ENCODE data around the gene STAM.

DNA sequence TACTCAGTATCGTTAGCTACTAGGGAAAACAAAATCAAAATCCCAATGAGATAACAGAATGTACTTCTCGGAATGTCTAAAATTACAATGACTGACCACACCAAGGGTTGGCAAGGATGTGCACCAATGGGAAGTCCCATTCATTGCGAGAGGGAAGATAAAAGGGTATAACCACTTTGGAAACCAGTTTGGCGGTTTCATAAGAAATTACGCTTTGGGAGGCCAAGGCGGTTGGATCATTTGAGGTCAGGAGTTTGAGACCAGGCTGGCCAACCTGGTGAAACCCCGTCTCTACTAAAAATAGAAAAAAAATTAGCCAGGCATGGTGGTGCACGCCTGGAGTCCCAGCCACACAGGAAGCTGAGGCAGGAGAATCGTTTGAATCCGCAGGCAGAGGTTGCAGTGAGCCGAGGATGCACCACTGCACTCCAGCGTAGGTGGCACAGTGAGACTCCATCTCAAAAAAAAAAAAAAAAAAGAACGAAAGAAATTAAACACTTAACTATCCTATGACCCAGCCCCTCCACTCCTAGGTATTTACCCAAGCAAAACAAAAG is 34.4 kb upstream of the STAM start:
- TF ChIP-seq, protein P1, sequence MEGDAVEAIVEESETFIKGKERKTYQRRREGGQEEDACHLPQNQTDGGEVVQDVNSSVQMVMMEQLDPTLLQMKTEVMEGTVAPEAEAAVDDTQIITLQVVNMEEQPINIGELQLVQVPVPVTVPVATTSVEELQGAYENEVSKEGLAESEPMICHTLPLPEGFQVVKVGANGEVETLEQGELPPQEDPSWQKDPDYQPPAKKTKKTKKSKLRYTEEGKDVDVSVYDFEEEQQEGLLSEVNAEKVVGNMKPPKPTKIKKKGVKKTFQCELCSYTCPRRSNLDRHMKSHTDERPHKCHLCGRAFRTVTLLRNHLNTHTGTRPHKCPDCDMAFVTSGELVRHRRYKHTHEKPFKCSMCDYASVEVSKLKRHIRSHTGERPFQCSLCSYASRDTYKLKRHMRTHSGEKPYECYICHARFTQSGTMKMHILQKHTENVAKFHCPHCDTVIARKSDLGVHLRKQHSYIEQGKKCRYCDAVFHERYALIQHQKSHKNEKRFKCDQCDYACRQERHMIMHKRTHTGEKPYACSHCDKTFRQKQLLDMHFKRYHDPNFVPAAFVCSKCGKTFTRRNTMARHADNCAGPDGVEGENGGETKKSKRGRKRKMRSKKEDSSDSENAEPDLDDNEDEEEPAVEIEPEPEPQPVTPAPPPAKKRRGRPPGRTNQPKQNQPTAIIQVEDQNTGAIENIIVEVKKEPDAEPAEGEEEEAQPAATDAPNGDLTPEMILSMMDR (IDR thresholded peaks at IDR 0.05), result no peak
- no peak for TF ChIP-seq POLR2A (IDR thresholded peaks at IDR 0.05)

Measured in thyroid gland (tissue), 4 donors.